HepG2 (cell line): ENCODE measurements around the gene SETD1B. TPM values are rescaled to one million over a fixed set of nuclear protein-coding genes. Genes with fewer than 3 reads are reported as not detected.

Source experiments
- ASH2L ChIP-seq: fragments of 300-600, 200-600 bp; sonication (generic); IDR thresholded peaks from 2 replicates; pipeline ENCODE4 v1.7.0; 2017; ENCODE audit warnings: low read depth, mild to moderate bottlenecking, moderate library complexity, mixed read lengths, low read length; ENCODE audit not compliant: insufficient read length
- FOXC1 ChIP-seq: sonication (generic); formaldehyde crosslinking; IDR thresholded peaks from 2 replicates; pipeline ENCODE4 v1.8.0; 2022; ENCODE audit warnings: mild to moderate bottlenecking, missing genetic modification reagents, borderline replicate concordance
- GABPA ChIP-seq, 2 experiments: IDR thresholded peaks; 2 replicates each; pipeline ENCODE4 v1.6.1; 2011 to 2016; ENCODE audit warnings: low read depth in 2 of 2, low read length in 1 of 2, missing biosample characterization in 1 of 2, missing genetic modification characterization in 1 of 2
- GABPB1 ChIP-seq: IDR thresholded peaks from 2 replicates; pipeline ENCODE4 v1.6.1; 2016; ENCODE audit warnings: mild to moderate bottlenecking, missing genetic modification reagents, moderate library complexity, missing compliant biosample characterization
- HOXA5 ChIP-seq: sonication (generic); formaldehyde crosslinking; IDR thresholded peaks from 2 replicates; pipeline ENCODE4 v1.4.0; 2020; ENCODE audit warnings: missing genetic modification reagents
- KAT7 ChIP-seq: IDR thresholded peaks from 2 replicates; pipeline ENCODE4 v1.6.1; 2018; ENCODE audit warnings: borderline replicate concordance, missing compliant biosample characterization
- MED1 ChIP-seq: sonication (generic); formaldehyde crosslinking; IDR thresholded peaks from 2 replicates; pipeline ENCODE4 v1.4.0; 2020; ENCODE audit warnings: missing genetic modification reagents
- MED8 ChIP-seq: sonication (generic); formaldehyde crosslinking; IDR thresholded peaks from 2 replicates; pipeline ENCODE4 v1.8.1; 2023; ENCODE audit warnings: mild to moderate bottlenecking, missing genetic modification reagents; ENCODE audit not compliant: insufficient replicate concordance
- MTF1 ChIP-seq: sonication (generic); formaldehyde crosslinking; IDR thresholded peaks from 2 replicates; pipeline ENCODE4 v1.5.0; 2020; ENCODE audit warnings: missing genetic modification reagents
- PHF5A ChIP-seq: IDR thresholded peaks from one replicate; pipeline ENCODE4 v1.6.1; 2018; ENCODE audit warnings: low read depth, missing genetic modification reagents; ENCODE audit not compliant: unreplicated experiment
- RBFOX2 ChIP-seq: fragments of 200-400 bp; formaldehyde crosslinking; IDR thresholded peaks from 2 replicates; pipeline ENCODE4 v1.6.1; 2017; ENCODE audit warnings: low read depth, mild to moderate bottlenecking, low read length
- RFX1 ChIP-seq: fragments of 450-650 bp; IDR thresholded peaks from 2 replicates; pipeline ENCODE4 v1.6.1; 2017
- SRSF1 ChIP-seq: fragments of 200-400 bp; formaldehyde crosslinking; optimal IDR thresholded peaks from 2 replicates; pipeline ENCODE3; 2017; ENCODE audit warnings: mild to moderate bottlenecking, low read depth, low read length, moderate library complexity
- SRSF4 ChIP-seq: fragments of 200-400 bp; formaldehyde crosslinking; IDR thresholded peaks from one replicate; pipeline ENCODE4 v1.6.1; 2018; ENCODE audit warnings: mild to moderate bottlenecking, low read depth, low read length, moderate library complexity; ENCODE audit not compliant: poor library complexity, severe bottlenecking
- TAF1 ChIP-seq: sonication (generic); formaldehyde crosslinking; IDR thresholded peaks from 2 replicates; pipeline ENCODE4 v1.4.0; 2020; ENCODE audit warnings: missing genetic modification reagents
- UBTF ChIP-seq: sonication (generic); formaldehyde crosslinking; IDR thresholded peaks from 2 replicates; pipeline ENCODE4 v1.4.0; 2020; ENCODE audit warnings: mild to moderate bottlenecking, missing genetic modification reagents
- ZNF260 ChIP-seq: sonication (generic); formaldehyde crosslinking; IDR thresholded peaks from 2 replicates; pipeline ENCODE4 v1.4.0; 2020; ENCODE audit warnings: missing genetic modification reagents, low read depth, mild to moderate bottlenecking, borderline replicate concordance
- ZNF773 ChIP-seq: sonication (generic); formaldehyde crosslinking; IDR thresholded peaks from 2 replicates; pipeline ENCODE4 v1.4.0; 2020; ENCODE audit warnings: missing genetic modification reagents, borderline replicate concordance
- ZNF839 ChIP-seq: sonication (generic); formaldehyde crosslinking; IDR thresholded peaks from 2 replicates; pipeline ENCODE4 v1.4.0; 2020; ENCODE audit warnings: missing genetic modification reagents, mild to moderate bottlenecking, borderline replicate concordance
- polyA plus RNA-seq, 8 experiments: library from polyadenylated mRNA; depleted of rRNA in 3 of 8; stranded (reverse) in 7 of 8; unstranded in 1 of 8; fragments of >200 nt; fragmentation: Illumina TruSeq in 4 of 8; extraction: Trizol in 4 of 8; gene quantifications; 2 replicates each; pipeline versions ENCODE4 v1.2.1 to v1.2.3, GENCODE V29; 2011 to 2016; ENCODE audit warnings: low read depth in 4 of 8, missing spikeins in 1 of 8, mixed read lengths in 1 of 8; ENCODE audit not compliant: insufficient read depth in 1 of 8
- total RNA-seq, 5 experiments: library from RNA; depleted of rRNA; stranded (reverse); fragments of >200 nt; fragmentation: Illumina TruSeq; extraction: Trizol; gene quantifications; 2 replicates each; pipeline ENCODE4 v1.2.3, GENCODE V29; 2016; ENCODE audit warnings: low read depth in 1 of 5
- TF ChIP-seq, protein P1 (sequence below): sonication (generic); formaldehyde crosslinking; IDR thresholded peaks from 2 replicates; pipeline ENCODE4 v1.4.0; 2020; ENCODE audit warnings: missing genetic modification reagents
- TF ChIP-seq, protein P2 (sequence below): IDR thresholded peaks from 2 replicates; pipeline ENCODE4 v1.6.1; 2016; ENCODE audit warnings: mild to moderate bottlenecking

Gene SETD1B
- total and polyA plus RNA-seq, 2 of the 13 experiments (the other 11 are each of a cell fraction or from before 2014, with no cell fraction given): 1.1 to 1.4 TPM

GRCh38 chr12:121811434-121812319, 7.9 kb downstream of the SETD1B start (continued):
- TF ChIP-seq, protein P1, sequence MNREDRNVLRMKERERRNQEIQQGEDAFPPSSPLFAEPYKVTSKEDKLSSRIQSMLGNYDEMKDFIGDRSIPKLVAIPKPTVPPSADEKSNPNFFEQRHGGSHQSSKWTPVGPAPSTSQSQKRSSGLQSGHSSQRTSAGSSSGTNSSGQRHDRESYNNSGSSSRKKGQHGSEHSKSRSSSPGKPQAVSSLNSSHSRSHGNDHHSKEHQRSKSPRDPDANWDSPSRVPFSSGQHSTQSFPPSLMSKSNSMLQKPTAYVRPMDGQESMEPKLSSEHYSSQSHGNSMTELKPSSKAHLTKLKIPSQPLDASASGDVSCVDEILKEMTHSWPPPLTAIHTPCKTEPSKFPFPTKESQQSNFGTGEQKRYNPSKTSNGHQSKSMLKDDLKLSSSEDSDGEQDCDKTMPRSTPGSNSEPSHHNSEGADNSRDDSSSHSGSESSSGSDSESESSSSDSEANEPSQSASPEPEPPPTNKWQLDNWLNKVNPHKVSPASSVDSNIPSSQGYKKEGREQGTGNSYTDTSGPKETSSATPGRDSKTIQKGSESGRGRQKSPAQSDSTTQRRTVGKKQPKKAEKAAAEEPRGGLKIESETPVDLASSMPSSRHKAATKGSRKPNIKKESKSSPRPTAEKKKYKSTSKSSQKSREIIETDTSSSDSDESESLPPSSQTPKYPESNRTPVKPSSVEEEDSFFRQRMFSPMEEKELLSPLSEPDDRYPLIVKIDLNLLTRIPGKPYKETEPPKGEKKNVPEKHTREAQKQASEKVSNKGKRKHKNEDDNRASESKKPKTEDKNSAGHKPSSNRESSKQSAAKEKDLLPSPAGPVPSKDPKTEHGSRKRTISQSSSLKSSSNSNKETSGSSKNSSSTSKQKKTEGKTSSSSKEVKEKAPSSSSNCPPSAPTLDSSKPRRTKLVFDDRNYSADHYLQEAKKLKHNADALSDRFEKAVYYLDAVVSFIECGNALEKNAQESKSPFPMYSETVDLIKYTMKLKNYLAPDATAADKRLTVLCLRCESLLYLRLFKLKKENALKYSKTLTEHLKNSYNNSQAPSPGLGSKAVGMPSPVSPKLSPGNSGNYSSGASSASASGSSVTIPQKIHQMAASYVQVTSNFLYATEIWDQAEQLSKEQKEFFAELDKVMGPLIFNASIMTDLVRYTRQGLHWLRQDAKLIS (CRISPR knock-in tag): 0 out of 2 replicates have a peak, but pooled peaks have one; percentile 18
- TF ChIP-seq, protein P2, sequence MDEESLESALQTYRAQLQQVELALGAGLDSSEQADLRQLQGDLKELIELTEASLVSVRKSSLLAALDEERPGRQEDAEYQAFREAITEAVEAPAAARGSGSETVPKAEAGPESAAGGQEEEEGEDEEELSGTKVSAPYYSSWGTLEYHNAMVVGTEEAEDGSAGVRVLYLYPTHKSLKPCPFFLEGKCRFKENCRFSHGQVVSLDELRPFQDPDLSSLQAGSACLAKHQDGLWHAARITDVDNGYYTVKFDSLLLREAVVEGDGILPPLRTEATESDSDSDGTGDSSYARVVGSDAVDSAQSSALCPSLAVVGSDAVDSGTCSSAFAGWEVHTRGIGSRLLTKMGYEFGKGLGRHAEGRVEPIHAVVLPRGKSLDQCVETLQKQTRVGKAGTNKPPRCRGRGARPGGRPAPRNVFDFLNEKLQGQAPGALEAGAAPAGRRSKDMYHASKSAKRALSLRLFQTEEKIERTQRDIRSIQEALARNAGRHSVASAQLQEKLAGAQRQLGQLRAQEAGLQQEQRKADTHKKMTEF (CRISPR knock-in tag): peak; percentile 69; the same call in 1 of the 2 replicates
- TF ChIP-seq TAF1 (0 out of 2 replicates have a peak, but pooled peaks have one; percentile 18), GABPB1 (peak; percentile 34; the same call in 1 of the 2 replicates), PHF5A (CRISPR knock-in tag) (no peak), SRSF1 (peak; percentile 44), GABPA (IDR thresholded peaks at IDR 0.05; ENCODE audit: low read depth, low read length) (no peak), GABPA (CRISPR knock-in tag; IDR thresholded peaks at IDR 0.05; ENCODE audit: low read depth) (peak; percentile 34; the same call in 1 of the 2 replicates), UBTF (CRISPR knock-in tag) (peak; percentile 90), SRSF4 (no peak), RFX1 (no peak), MED1 (peak; percentile 46; the same call in 1 of the 2 replicates), HOXA5 (CRISPR knock-in tag) (peak; percentile 76), KAT7 (CRISPR knock-in tag) (peak; percentile 72), ZNF839 (CRISPR knock-in tag) (0 out of 2 replicates have a peak, but pooled peaks have one; percentile 28), ASH2L (peak; percentile 27), MTF1 (CRISPR knock-in tag) (no peak), RBFOX2 (peak; percentile 79), ZNF773 (0 out of 2 replicates have a peak, but pooled peaks have one; percentile 33), ZNF260 (CRISPR knock-in tag) (no peak), FOXC1 (no peak; the same call in 1 of the 2 replicates), MED8 (no peak)
